SK-N-SH treated with all-trans-retinoic acid at 6 μM for 48 hours (cell line): ENCODE data around the gene ADAM15.

ENCODE experiments used
- ATAC-seq: fragments of 200-7000 bp; cut with Tn5 transposase; 3 replicates; pipeline ENCODE4 v1.9.1; 2020; ENCODE audit warnings: mild to moderate bottlenecking, moderate library complexity
- BACH2 ChIP-seq: fragments of 250-450 bp; sonication (Bioruptor Pico); IDR thresholded peaks from 2 replicates; pipeline ENCODE4 v1.9.0; 2021; ENCODE audit warnings: mild to moderate bottlenecking, borderline replicate concordance
- CSDC2 ChIP-seq: fragments of 250-450 bp; sonication (Bioruptor Pico); IDR thresholded peaks from 2 replicates; pipeline ENCODE4 v1.5.0; 2020; ENCODE audit warnings: mild to moderate bottlenecking, moderate library complexity
- ESRRG ChIP-seq: fragments of 250-450 bp; sonication (Bioruptor Pico); IDR thresholded peaks from 2 replicates; pipeline ENCODE4 v1.6.1; 2021; ENCODE audit warnings: mild to moderate bottlenecking
- GLIS3 ChIP-seq: fragments of 250-450 bp; sonication (Bioruptor Pico); IDR thresholded peaks from 2 replicates; pipeline ENCODE4 v1.5.0; 2020; ENCODE audit warnings: mild to moderate bottlenecking, moderate library complexity
- ISL1 ChIP-seq: fragments of 250-450 bp; sonication (Bioruptor Pico); IDR thresholded peaks from 2 replicates; pipeline ENCODE4 v2.1.2; 2022; ENCODE audit warnings: mild to moderate bottlenecking, moderate library complexity
- OSR1 ChIP-seq: fragments of 250-450 bp; sonication (Bioruptor Pico); IDR thresholded peaks from 2 replicates; pipeline ENCODE4 v1.8.0; 2022; ENCODE audit warnings: moderate library complexity, mild to moderate bottlenecking, inconsistent platforms
- PPARA ChIP-seq: fragments of 250-450 bp; sonication (Bioruptor Pico); IDR thresholded peaks from 2 replicates; pipeline ENCODE4 v1.5.0; 2020; ENCODE audit warnings: mild to moderate bottlenecking, borderline replicate concordance
- RARB ChIP-seq: fragments of 250-450 bp; sonication (Bioruptor Pico); IDR thresholded peaks from 2 replicates; pipeline ENCODE4 v1.8.0; 2021; ENCODE audit warnings: mild to moderate bottlenecking, moderate library complexity
- TOX ChIP-seq: fragments of 250-450 bp; sonication (Bioruptor Pico); IDR thresholded peaks from 2 replicates; pipeline ENCODE4 v1.8.0; 2021; ENCODE audit warnings: mild to moderate bottlenecking, moderate library complexity, borderline replicate concordance
- ZC3H10 ChIP-seq: fragments of 250-450 bp; sonication (Bioruptor Pico); IDR thresholded peaks from 2 replicates; pipeline ENCODE4 v1.5.1; 2021; ENCODE audit warnings: mild to moderate bottlenecking, moderate library complexity
- ZFP3 ChIP-seq: fragments of 250-450 bp; sonication (Bioruptor Pico); IDR thresholded peaks from 2 replicates; pipeline ENCODE4 v1.5.0; 2020; ENCODE audit warnings: mild to moderate bottlenecking, moderate library complexity
- ZFP30 ChIP-seq: fragments of 450-650 bp; formaldehyde crosslinking; IDR thresholded peaks from 2 replicates; pipeline ENCODE4 v1.5.0; 2022; ENCODE audit warnings: mild to moderate bottlenecking, moderate library complexity
- ZNF565 ChIP-seq: fragments of 450-650 bp; formaldehyde crosslinking; conservative IDR thresholded peaks from 2 replicates; pipeline ENCODE4 v1.5.0; 2020; ENCODE audit warnings: low read depth, mild to moderate bottlenecking, moderate library complexity
- ZNF8 ChIP-seq: fragments of 450-650 bp; formaldehyde crosslinking; IDR thresholded peaks from 2 replicates; pipeline ENCODE4 v1.5.0; 2020; ENCODE audit warnings: mild to moderate bottlenecking, moderate library complexity
- TF ChIP-seq, protein P1 (sequence below): fragments of 250-450 bp; sonication (Bioruptor Pico); IDR thresholded peaks from 2 replicates; pipeline ENCODE4 v1.8.0; 2020; ENCODE audit warnings: mild to moderate bottlenecking, moderate library complexity, borderline replicate concordance
- TF ChIP-seq, protein P2 (sequence below): fragments of 250-450 bp; sonication (Bioruptor Pico); IDR thresholded peaks from 2 replicates; pipeline ENCODE4 v1.8.0; 2021; ENCODE audit warnings: low read depth, mild to moderate bottlenecking, moderate library complexity, borderline replicate concordance
- TF ChIP-seq, protein P3 (sequence below): fragments of 250-450 bp; sonication (Bioruptor Pico); IDR thresholded peaks from 2 replicates; pipeline ENCODE4 v1.5.1; 2021; ENCODE audit warnings: mild to moderate bottlenecking, moderate library complexity
- TF ChIP-seq, protein P4 (sequence below): fragments of 250-450 bp; sonication (Bioruptor Pico); IDR thresholded peaks from 2 replicates; pipeline ENCODE4 v1.5.1; 2020; ENCODE audit warnings: low read depth, mild to moderate bottlenecking, moderate library complexity
- TF ChIP-seq, protein P5 (sequence below): fragments of 250-450 bp; sonication (Bioruptor Pico); IDR thresholded peaks from 2 replicates; pipeline ENCODE4 v1.5.0; 2020; ENCODE audit warnings: mild to moderate bottlenecking, moderate library complexity

The ADAM15 gene

DNA sequence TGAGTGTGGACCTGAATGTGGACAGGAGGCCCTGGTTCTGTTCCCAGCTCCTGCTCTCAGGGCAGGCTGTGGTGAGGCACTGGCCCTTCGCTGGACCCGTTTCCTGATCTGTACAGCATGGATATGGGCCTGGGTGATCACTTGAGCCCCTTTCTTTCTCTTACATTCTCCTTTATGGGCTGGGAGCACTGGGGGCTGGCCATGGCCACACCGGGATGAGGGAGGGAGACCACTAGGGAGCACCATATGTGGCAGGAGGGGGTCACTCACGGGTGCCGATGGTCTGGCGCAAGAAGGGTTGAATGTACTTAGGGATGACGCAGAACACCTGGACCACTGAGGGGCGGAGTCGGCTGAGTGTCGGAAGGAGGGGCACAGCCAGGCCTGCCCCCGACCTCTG is 20.2 kb upstream of the ADAM15 start (continued):
- TF ChIP-seq, protein P1, sequence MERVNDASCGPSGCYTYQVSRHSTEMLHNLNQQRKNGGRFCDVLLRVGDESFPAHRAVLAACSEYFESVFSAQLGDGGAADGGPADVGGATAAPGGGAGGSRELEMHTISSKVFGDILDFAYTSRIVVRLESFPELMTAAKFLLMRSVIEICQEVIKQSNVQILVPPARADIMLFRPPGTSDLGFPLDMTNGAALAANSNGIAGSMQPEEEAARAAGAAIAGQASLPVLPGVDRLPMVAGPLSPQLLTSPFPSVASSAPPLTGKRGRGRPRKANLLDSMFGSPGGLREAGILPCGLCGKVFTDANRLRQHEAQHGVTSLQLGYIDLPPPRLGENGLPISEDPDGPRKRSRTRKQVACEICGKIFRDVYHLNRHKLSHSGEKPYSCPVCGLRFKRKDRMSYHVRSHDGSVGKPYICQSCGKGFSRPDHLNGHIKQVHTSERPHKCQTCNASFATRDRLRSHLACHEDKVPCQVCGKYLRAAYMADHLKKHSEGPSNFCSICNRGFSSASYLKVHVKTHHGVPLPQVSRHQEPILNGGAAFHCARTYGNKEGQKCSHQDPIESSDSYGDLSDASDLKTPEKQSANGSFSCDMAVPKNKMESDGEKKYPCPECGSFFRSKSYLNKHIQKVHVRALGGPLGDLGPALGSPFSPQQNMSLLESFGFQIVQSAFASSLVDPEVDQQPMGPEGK (CRISPR knock-in tag): no peak

DNA sequence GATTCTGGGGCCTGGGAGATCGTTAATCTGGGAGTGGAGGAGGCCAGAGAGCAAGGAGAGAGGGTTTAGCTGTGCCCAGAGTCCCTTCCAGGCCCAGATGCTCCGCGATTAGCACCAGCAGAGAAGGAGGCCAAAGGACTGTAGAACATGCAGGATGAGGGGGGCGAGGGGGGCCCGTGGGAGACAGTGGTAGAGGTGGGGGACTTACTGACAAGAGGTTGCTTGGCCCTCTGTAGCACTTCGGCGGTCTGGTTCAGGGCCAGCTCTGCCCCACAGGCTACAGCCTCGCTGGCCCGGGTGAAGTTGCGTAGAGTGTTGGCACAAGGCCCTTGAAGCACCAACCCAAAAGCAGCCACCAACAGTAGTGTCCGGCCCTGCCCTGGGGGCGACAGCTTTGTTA is 18.2 kb upstream of the ADAM15 start:
- TF ChIP-seq, protein P1 (CRISPR knock-in tag): no peak
- no peak for TF ChIP-seq BACH2 (CRISPR knock-in tag)
- TF ChIP-seq CSDC2 (CRISPR knock-in tag): no peak
- TF ChIP-seq ZNF8 (CRISPR knock-in tag): no peak
- TF ChIP-seq ZFP3: no peak
- TF ChIP-seq, protein P2, sequence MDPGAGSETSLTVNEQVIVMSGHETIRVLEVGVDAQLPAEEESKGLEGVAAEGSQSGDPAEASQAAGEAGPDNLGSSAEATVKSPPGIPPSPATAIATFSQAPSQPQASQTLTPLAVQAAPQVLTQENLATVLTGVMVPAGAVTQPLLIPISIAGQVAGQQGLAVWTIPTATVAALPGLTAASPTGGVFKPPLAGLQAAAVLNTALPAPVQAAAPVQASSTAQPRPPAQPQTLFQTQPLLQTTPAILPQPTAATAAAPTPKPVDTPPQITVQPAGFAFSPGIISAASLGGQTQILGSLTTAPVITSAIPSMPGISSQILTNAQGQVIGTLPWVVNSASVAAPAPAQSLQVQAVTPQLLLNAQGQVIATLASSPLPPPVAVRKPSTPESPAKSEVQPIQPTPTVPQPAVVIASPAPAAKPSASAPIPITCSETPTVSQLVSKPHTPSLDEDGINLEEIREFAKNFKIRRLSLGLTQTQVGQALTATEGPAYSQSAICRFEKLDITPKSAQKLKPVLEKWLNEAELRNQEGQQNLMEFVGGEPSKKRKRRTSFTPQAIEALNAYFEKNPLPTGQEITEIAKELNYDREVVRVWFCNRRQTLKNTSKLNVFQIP: no peak
- TF ChIP-seq, protein P3, sequence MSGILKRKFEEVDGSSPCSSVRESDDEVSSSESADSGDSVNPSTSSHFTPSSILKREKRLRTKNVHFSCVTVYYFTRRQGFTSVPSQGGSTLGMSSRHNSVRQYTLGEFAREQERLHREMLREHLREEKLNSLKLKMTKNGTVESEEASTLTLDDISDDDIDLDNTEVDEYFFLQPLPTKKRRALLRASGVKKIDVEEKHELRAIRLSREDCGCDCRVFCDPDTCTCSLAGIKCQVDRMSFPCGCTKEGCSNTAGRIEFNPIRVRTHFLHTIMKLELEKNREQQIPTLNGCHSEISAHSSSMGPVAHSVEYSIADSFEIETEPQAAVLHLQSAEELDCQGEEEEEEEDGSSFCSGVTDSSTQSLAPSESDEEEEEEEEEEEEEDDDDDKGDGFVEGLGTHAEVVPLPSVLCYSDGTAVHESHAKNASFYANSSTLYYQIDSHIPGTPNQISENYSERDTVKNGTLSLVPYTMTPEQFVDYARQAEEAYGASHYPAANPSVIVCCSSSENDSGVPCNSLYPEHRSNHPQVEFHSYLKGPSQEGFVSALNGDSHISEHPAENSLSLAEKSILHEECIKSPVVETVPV (CRISPR knock-in tag): no peak
- TF ChIP-seq RARB (CRISPR knock-in tag): no peak
- no peak for TF ChIP-seq PPARA (CRISPR knock-in tag)
- TF ChIP-seq ESRRG (CRISPR knock-in tag): no peak
- TF ChIP-seq, all 23 proteins: peak for 0
- no peak for ATAC-seq

DNA sequence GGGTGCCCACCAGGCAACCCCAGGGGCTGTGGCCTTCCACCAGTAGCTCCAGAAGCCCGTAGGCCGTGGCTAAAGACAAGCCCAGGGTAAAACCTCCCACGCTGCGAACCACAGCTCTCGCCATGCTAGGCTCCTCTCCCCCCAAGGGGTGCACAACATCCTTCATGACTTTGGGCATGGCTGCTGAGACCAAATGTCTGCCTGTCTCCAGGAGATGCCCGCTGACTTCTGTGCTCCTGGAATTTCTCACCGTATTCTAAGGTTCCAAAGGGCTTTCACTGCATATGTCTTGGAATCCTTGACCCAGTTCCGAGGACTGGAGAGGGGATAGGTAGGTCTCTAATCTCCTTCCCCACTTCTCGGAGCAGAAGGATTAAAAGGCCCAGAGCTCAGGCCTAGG is 17.6 kb upstream of the ADAM15 start, which contains the start of the genes DCST1 and DCST2:
DCST1 (plus strand) TSS at position 301 of the 400 bp plus-strand sequence. CDS start 213 bp downstream, outside the sequence.
DCST2 (minus strand) TSS at position 258 of the 400 bp plus-strand sequence; CDS start at position 178, 80 bp downstream.
- TF ChIP-seq, protein P4, sequence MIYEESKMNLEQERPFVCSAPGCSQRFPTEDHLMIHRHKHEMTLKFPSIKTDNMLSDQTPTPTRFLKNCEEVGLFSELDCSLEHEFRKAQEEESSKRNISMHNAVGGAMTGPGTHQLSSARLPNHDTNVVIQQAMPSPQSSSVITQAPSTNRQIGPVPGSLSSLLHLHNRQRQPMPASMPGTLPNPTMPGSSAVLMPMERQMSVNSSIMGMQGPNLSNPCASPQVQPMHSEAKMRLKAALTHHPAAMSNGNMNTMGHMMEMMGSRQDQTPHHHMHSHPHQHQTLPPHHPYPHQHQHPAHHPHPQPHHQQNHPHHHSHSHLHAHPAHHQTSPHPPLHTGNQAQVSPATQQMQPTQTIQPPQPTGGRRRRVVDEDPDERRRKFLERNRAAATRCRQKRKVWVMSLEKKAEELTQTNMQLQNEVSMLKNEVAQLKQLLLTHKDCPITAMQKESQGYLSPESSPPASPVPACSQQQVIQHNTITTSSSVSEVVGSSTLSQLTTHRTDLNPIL (CRISPR knock-in tag): no peak
- TF ChIP-seq ZFP30 (CRISPR knock-in tag) (no peak), PPARA (CRISPR knock-in tag) (no peak), RARB (CRISPR knock-in tag) (no peak), ZNF8 (CRISPR knock-in tag) (no peak), GLIS3 (CRISPR knock-in tag) (no peak), OSR1 (CRISPR knock-in tag) (no peak), ZFP3 (no peak), BACH2 (CRISPR knock-in tag) (no peak), ZNF565 (CRISPR knock-in tag) (no peak), ZC3H10 (no peak), CSDC2 (CRISPR knock-in tag) (no peak), ESRRG (CRISPR knock-in tag) (no peak), TOX (no peak), ISL1 (CRISPR knock-in tag) (no peak)
- TF ChIP-seq, protein P5, sequence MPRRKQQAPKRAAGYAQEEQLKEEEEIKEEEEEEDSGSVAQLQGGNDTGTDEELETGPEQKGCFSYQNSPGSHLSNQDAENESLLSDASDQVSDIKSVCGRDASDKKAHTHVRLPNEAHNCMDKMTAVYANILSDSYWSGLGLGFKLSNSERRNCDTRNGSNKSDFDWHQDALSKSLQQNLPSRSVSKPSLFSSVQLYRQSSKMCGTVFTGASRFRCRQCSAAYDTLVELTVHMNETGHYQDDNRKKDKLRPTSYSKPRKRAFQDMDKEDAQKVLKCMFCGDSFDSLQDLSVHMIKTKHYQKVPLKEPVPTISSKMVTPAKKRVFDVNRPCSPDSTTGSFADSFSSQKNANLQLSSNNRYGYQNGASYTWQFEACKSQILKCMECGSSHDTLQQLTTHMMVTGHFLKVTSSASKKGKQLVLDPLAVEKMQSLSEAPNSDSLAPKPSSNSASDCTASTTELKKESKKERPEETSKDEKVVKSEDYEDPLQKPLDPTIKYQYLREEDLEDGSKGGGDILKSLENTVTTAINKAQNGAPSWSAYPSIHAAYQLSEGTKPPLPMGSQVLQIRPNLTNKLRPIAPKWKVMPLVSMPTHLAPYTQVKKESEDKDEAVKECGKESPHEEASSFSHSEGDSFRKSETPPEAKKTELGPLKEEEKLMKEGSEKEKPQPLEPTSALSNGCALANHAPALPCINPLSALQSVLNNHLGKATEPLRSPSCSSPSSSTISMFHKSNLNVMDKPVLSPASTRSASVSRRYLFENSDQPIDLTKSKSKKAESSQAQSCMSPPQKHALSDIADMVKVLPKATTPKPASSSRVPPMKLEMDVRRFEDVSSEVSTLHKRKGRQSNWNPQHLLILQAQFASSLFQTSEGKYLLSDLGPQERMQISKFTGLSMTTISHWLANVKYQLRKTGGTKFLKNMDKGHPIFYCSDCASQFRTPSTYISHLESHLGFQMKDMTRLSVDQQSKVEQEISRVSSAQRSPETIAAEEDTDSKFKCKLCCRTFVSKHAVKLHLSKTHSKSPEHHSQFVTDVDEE (CRISPR knock-in tag): no peak
- TF ChIP-seq, protein P3 (CRISPR knock-in tag): no peak
- TF ChIP-seq, protein P2: no peak
- TF ChIP-seq, protein P1 (CRISPR knock-in tag): no peak
- ATAC-seq: no peak
